GM23338 (cell line): ENCODE results near the gene LOXHD1. TPM values are rescaled to one million over a fixed set of nuclear protein-coding genes. Genes with fewer than 3 reads are reported as not detected.

Source experiments
- ATAC-seq: fragments of 200-7000 bp; cut with Tn5 transposase; 3 replicates; pipeline ENCODE4 v1.9.1; 2020
- DNase-seq: peaks from one replicate; pipeline ENCODE4 v3.0.0-alpha.2; 2015; ENCODE audit warnings: low spot score
- H2AFZ ChIP-seq: fragments of 200-600 bp; sonication (generic); 2 replicates; pipeline ENCODE4 v1.8.0; 2016; ENCODE audit warnings: antibody characterized with exemption, mild to moderate bottlenecking, moderate library complexity
- H3F3A ChIP-seq: fragments of 200-600 bp; sonication (generic); replicated peaks from 2 replicates; pipeline ENCODE4 v1.8.0; 2017; ENCODE audit warnings: antibody characterized with exemption, mixed run types, low read depth
- H3K27ac ChIP-seq: fragments of 200-600 bp; sonication (generic); 2 replicates; pipeline ENCODE4 v1.6.1; 2016; ENCODE audit warnings: low read depth
- H3K27me3 ChIP-seq: fragments of 200-600 bp; sonication (generic); 2 replicates; pipeline ENCODE4 v1.8.0; 2016; ENCODE audit warnings: mild to moderate bottlenecking, mixed run types, moderate library complexity; ENCODE audit not compliant: insufficient read depth
- H3K36me3 ChIP-seq: fragments of 200-600 bp; sonication (generic); 2 replicates; pipeline ENCODE4 v1.8.0; 2016; ENCODE audit warnings: mild to moderate bottlenecking; ENCODE audit not compliant: insufficient read depth
- H3K4me1 ChIP-seq: fragments of 200-600 bp; sonication (generic); 2 replicates; pipeline ENCODE4 v1.8.0; 2016; ENCODE audit warnings: mild to moderate bottlenecking, moderate library complexity; ENCODE audit not compliant: insufficient read depth
- H3K4me2 ChIP-seq: fragments of 200-600 bp; sonication (generic); 2 replicates; pipeline ENCODE4 v1.7.1; 2017; ENCODE audit warnings: mixed run types
- H3K4me3 ChIP-seq: fragments of 200-600 bp; sonication (generic); 2 replicates; pipeline ENCODE4 v1.6.1; 2016; ENCODE audit warnings: mixed run types
- H3K79me2 ChIP-seq: fragments of 200-600 bp; sonication (generic); replicated peaks from 2 replicates; pipeline ENCODE4 v1.8.0; 2017; ENCODE audit warnings: mild to moderate bottlenecking; ENCODE audit not compliant: insufficient read depth
- H3K9me2 ChIP-seq: fragments of 200-600 bp; sonication (generic); 2 replicates; pipeline ENCODE4 v1.8.0; 2017; ENCODE audit not compliant: insufficient read depth
- H4K20me1 ChIP-seq: fragments of 200-600 bp; sonication (generic); replicated peaks from 2 replicates; pipeline ENCODE4 v1.8.0; 2017; ENCODE audit warnings: mild to moderate bottlenecking; ENCODE audit not compliant: insufficient read depth
- H3K27ac Mint-ChIP-seq: 2 replicates; pipeline ENCODE4 v1.8.0; 2020; ENCODE audit warnings: inconsistent platforms, mild to moderate bottlenecking, moderate library complexity, mixed read lengths
- H3K27me3 Mint-ChIP-seq: 3 replicates; pipeline ENCODE4 v1.8.0; 2022; ENCODE audit warnings: low read depth, mild to moderate bottlenecking, moderate library complexity, mixed read lengths, inconsistent platforms; ENCODE audit not compliant: insufficient read depth, poor library complexity
- H3K36me3 Mint-ChIP-seq: 3 replicates; pipeline ENCODE4 v1.8.0; 2021; ENCODE audit warnings: low read depth, mild to moderate bottlenecking, inconsistent platforms, moderate library complexity, mixed read lengths
- H3K4me1 Mint-ChIP-seq: 3 replicates; pipeline ENCODE4 v1.8.0; 2020; ENCODE audit warnings: mild to moderate bottlenecking, inconsistent platforms, mixed read lengths
- H3K4me3 Mint-ChIP-seq: 3 replicates; pipeline ENCODE4 v1.8.0; 2021; ENCODE audit warnings: moderate library complexity, mild to moderate bottlenecking, inconsistent platforms, mixed read lengths
- H3K9me3 Mint-ChIP-seq: 3 replicates; pipeline ENCODE4 v1.8.0; 2020; ENCODE audit warnings: moderate library complexity, mild to moderate bottlenecking, inconsistent platforms, mixed read lengths
- CTCF ChIP-seq, 2 experiments: fragments of 200-600 bp in 1 of 2; sonication (generic) in 1 of 2; conservative IDR thresholded peaks; 2 replicates each; pipeline versions ENCODE4 v1.5.1 to v1.6.1; 2016 to 2017; ENCODE audit warnings: antibody characterized with exemption in 2 of 2, low read depth in 2 of 2, mild to moderate bottlenecking in 2 of 2, moderate library complexity in 1 of 2
- EZH2phosphoT487 ChIP-seq: fragments of 200-600 bp; sonication (generic); IDR thresholded peaks from one replicate; pipeline ENCODE4 v1.8.1; 2018; ENCODE audit warnings: antibody characterized with exemption; ENCODE audit not compliant: unreplicated experiment
- JUNB ChIP-seq: IDR thresholded peaks from one replicate; pipeline ENCODE4 v1.6.1; 2016; ENCODE audit warnings: antibody characterized with exemption; ENCODE audit not compliant: unreplicated experiment
- REST ChIP-seq: IDR thresholded peaks from one replicate; pipeline ENCODE4 v1.6.1; 2018; ENCODE audit warnings: antibody characterized with exemption; ENCODE audit not compliant: unreplicated experiment
- polyA plus RNA-seq: library from polyadenylated mRNA; unstranded; fragments of >200 nt; fragmentation: Nextera tagmentation; extraction: Ambion mirVana; gene quantifications from 2 replicates; pipeline ENCODE4 v1.2.1, GENCODE V29; 2016
- total RNA-seq: library from RNA; depleted of rRNA; stranded (reverse); fragments of >200 nt; shearing (Covaris generic); gene quantifications from 2 replicates; pipeline ENCODE4 v1.2.3, GENCODE V29; 2014

LOXHD1 gene
- total and polyA plus RNA-seq, 2 experiments from 2014 or later = 0.17 TPM; not detected in 1

- TF ChIP-seq EZH2phosphoT487 = no peak
- TF ChIP-seq REST = no peak
- TF ChIP-seq CTCF (conservative IDR thresholded peaks at IDR 0.05; ENCODE audit: low read depth in 2 of 2) = no peak
These were observed 6.3 kb downstream of the LOXHD1 start (continued) for GRCh38 chr18:46650681-46651080.

- peaks cover 2% of the 10 kb centered on the region for H3K27me3 Mint-ChIP-seq
These were observed 7.8 kb downstream of the LOXHD1 start for GRCh38 chr18:46649071-46649862.

More at GRCh38 chr18:46649071-46649862, 7.8 kb downstream of the LOXHD1 start:
- no peaks in the 10 kb centered on the region for H3K9me2 ChIP-seq
- no peaks in the 10 kb centered on the region for H3F3A ChIP-seq
- no peak for DNase-seq
- H3K4me3 ChIP-seq = no peak overlapping the region
- H3K36me3 ChIP-seq = no peaks in the 10 kb centered on the region
- H3K4me2 ChIP-seq = no peak overlapping the region
- H3K27me3 ChIP-seq = no peaks in the 10 kb centered on the region
- Mint-ChIP-seq H3K27ac (no peak overlapping the region), H3K36me3 (no peaks in the 10 kb centered on the region), H3K4me3 (no peak overlapping the region), H3K9me3 (no peaks in the 10 kb centered on the region), H3K4me1 (no peaks in the 10 kb centered on the region)
- TF ChIP-seq CTCF (conservative IDR thresholded peaks at IDR 0.05; ENCODE audit: low read depth in 2 of 2) = no peak
- no peak for TF ChIP-seq JUNB
- H3K27ac ChIP-seq = no peak overlapping the region
- no peaks in the 10 kb centered on the region for H3K79me2 ChIP-seq
- H4K20me1 ChIP-seq = no peaks in the 10 kb centered on the region
- no peaks in the 10 kb centered on the region for H3K4me1 ChIP-seq
- no peak overlapping the region for H2AFZ ChIP-seq
- ATAC-seq = no peak
